Stimulated activated memory B cell treated with anti-CD40 and anti-IgM and Interleukin-4, amounts not matched to agents 10 μg/mL and 1 μg/mL and 100 μg/mL, for 72 hours (primary cell): ENCODE data around the gene C6orf136.
"Not testable (repeated sequence)": the region's sequence is repeated elsewhere in the genome, so short reads cannot be mapped to it uniquely, and the experiment has no call there.

Experiments used
- ATAC-seq: fragments of 150-1000 bp; cut with Tn5 transposase; 2 replicates; pipeline ENCODE4 v1.10.0; 2021
- H3K27ac Mint-ChIP-seq: one replicate; pipeline ENCODE4 v1.8.0; 2022; ENCODE audit warnings: mild to moderate bottlenecking, mixed read lengths
- H3K27me3 Mint-ChIP-seq: one replicate; pipeline ENCODE4 v1.8.0; 2022; ENCODE audit warnings: mixed read lengths
- H3K36me3 Mint-ChIP-seq: one replicate; pipeline ENCODE4 v1.8.0; 2022; ENCODE audit warnings: mixed read lengths
- H3K4me1 Mint-ChIP-seq: one replicate; pipeline ENCODE4 v1.8.0; 2022; ENCODE audit warnings: mixed read lengths
- H3K4me3 Mint-ChIP-seq: one replicate; pipeline ENCODE4 v1.8.0; 2022; ENCODE audit warnings: mild to moderate bottlenecking, moderate library complexity, mixed read lengths
- H3K9me3 Mint-ChIP-seq: one replicate; pipeline ENCODE4 v1.8.0; 2022; ENCODE audit warnings: mixed read lengths

Gene C6orf136, protein sequence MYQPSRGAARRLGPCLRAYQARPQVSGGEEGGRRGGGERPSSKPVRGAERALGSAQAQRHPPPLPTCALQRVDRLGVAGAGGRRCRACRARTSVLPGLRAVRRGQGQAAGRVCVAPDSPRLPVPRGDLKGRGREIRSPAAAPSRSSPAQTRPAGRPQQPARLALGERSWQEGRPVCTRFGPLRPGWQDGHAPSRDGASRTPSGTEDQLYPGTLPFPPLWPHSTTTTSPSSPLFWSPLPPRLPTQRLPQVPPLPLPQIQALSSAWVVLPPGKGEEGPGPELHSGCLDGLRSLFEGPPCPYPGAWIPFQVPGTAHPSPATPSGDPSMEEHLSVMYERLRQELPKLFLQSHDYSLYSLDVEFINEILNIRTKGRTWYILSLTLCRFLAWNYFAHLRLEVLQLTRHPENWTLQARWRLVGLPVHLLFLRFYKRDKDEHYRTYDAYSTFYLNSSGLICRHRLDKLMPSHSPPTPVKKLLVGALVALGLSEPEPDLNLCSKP

DNA sequence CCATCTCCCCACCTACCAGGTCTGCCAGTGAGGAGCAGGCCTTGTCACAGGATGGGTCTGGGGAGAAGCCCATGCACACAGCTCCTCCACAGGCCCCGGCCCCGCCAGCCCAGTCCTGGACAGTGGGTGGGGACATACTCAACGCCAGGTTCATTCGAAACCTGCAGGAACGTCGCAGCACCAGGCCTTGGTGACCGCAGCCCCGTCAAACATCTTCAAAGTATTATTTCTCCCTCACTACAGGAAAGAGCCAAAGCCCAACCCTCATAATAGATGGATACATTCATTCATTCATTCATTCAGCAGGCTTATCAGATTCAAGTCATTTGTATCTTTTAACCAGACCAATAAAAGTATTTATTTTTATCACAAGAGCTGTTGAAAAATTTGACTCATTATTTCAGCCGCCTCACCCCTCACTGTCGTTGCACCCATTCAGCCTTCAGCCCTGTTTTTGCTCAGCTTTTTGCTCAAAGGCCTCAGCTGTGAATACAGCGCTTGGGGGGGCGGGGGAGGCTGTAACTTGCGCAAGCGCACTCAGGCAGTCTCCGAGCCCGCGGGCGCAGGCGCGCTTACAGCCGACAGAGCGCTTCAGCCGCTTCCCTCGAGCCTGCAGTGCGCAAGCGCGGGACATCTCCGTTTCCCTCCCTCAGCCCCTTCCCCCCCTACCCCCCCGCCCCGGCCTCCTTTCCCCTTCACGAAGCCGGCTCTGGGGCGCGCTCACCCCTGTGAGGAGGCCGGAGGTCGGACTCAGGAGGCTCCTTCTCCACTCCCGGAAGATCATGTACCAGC, at the start of gene C6orf136:
Gene C6orf136 (plus strand): TSS at position 684 of the 792 bp plus-strand sequence. CDS start 99 bp downstream, at position 783.
- H3K4me1 Mint-ChIP-seq: peaks cover 38% of the 10 kb centered on the region
- peaks cover 37% of the 10 kb centered on the region for H3K36me3 Mint-ChIP-seq
- H3K9me3 Mint-ChIP-seq: no peaks in the 10 kb centered on the region
- peak; percentile 86 for ATAC-seq
- H3K4me3 Mint-ChIP-seq: peak within 1 kb of the TSS; percentile 91
- H3K27ac Mint-ChIP-seq: peak within 1 kb of the TSS; percentile 90
- H3K27me3 Mint-ChIP-seq: no peaks in the 10 kb centered on the region

DNA sequence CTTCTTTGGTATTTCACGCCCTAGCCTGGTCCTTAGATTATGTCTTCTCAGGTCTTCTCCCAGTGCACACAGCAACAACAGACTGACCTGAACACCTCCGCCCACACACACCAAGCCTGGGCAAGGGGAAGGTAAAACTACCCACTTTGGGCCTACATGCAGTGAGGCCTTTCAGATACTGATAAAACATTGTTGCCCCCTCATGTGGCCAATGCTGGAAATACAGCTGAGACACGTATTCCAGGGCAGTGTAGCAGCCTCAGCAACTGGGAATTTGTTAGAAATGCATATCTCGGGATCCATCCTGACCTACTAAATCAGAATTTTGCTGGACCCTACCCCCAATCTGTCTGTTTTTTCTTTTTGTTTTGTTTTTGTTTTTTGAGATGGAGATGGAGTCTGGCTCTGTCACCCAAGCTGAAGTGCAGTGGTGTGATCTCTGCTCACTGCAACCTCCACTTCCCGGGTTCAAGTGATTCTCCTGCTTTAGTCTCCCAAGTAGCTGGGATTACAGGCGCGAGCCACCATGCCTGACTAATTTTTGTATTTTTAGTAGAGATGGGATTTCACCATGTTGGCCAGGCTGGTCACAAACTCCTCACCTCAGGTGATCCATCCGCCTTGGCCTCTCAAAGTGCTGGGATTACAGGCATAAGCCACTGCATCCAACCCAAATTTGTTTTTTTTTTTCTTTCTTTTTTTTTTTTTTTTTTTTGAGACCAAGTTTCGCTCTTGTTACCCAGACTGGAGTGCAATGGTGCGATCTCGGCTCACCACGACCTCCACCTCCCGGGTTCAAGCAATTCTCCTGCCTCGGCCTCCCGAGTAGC, 49.4 kb upstream of the C6orf136 start:
- ATAC-seq: peak; percentile 88
- not testable (repeated sequence) for H3K27me3 Mint-ChIP-seq, H3K9me3 Mint-ChIP-seq, H3K4me3 Mint-ChIP-seq
- H3K4me1 Mint-ChIP-seq: peaks cover 15% of the 10 kb centered on the region
- H3K27ac Mint-ChIP-seq: peak overlapping the region; percentile 20
- peaks cover 39% of the 10 kb centered on the region for H3K36me3 Mint-ChIP-seq

DNA sequence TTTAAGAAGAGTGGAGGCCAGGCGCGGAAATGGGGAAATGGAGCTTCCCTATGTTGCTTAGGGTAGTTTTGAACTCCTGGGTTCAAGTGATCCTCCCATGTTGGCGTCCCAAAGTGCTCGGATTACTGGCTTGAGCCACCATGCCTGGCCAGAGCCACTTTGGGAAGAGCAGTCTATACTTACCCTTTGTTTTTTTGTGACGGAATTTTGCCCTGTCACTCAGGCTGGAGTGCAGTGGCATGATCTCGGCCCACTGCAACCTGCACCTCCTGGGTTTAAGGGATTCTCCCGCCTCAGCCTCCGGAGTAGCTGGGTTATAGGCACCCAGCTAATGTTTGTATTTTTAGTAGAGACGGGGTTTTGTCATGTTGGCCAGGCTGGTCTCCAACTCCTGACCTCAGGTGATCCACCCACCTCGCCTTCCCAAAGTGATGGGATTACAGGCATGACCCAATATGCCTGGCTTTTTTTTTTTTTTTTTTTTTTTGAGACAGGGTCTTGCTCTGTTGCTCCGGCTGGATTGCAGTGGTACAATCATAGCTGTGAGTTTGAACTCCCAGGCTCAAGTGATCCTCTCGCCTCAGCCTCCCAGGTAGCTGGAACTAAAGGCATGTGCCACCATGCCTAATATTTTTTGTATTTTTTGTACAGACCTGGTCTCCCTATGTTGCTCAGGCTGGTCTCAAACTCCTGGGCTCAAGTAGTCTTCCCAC, 47.9 kb upstream of the C6orf136 start:
- no peak overlapping the region for H3K4me3 Mint-ChIP-seq
- peaks cover 51% of the 10 kb centered on the region for H3K36me3 Mint-ChIP-seq
- H3K27me3 Mint-ChIP-seq: no peaks in the 10 kb centered on the region
- no peak overlapping the region for H3K27ac Mint-ChIP-seq
- no peak for ATAC-seq
- peaks cover 28% of the 10 kb centered on the region for H3K4me1 Mint-ChIP-seq
- no peaks in the 10 kb centered on the region for H3K9me3 Mint-ChIP-seq

DNA sequence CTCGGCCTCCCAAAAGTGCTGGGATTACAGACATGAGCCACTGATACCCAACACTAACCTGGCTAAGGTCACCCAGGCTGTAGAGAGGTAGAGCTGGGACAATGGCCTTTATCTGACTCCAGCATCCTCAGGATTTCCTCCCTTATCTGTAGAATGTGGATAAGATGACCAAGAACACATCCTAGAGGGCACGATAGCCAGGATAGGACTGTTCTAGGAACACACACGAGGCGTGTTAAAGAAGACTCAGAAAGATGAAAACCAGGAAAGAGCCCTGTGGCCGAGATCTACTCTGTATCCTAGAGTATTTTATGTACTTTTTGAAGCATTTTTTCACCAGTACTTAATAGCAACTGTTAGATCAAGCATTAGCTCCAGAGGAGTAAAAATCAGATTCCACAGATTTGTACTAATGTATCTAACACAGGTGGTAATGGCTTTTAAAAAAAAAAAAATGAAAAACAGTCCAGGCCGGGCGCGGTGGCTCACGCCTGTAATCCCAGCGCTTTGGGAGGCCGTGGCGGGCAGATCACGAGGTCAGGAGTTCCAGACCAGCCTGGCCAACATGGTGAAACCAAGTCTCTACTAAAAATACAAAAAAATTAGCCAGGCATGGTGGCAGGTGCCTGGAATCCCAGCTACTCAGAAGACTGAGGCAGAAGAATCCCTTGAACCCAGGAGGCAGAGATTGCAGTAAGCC, 47.2 kb upstream of the C6orf136 start:
- no peaks in the 10 kb centered on the region for H3K27me3 Mint-ChIP-seq
- ATAC-seq: no peak
- H3K27ac Mint-ChIP-seq: no peak overlapping the region
- H3K9me3 Mint-ChIP-seq: no peaks in the 10 kb centered on the region
- H3K4me1 Mint-ChIP-seq: peaks cover 32% of the 10 kb centered on the region
- no peak overlapping the region for H3K4me3 Mint-ChIP-seq
- peaks cover 51% of the 10 kb centered on the region for H3K36me3 Mint-ChIP-seq

DNA sequence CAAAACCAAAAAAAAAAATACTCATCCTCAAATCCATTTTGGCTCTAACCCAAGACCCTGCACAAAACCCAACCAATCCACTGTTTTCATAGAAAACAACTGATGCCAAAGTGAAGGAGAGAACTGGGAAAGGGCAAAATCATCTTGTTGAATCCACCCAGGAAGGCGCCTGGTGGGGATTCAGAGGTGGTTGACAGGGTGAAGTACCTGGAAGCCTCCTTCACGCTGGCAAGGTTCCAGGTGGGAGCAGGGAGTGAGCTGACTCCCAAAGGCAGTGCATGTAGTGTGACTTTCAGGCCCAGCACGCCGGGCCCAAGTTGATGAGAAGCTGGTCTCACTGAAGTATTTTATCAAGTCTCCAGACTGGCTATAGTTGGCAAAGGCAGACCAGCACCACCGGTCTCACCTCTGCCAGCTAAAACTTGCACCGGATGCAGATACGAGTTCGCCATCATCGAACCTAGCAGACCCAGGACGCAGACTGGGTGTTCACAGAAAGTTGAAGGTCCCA, 46.4 kb upstream of the C6orf136 start:
- Mint-ChIP-seq H3K4me1 (peaks cover 32% of the 10 kb centered on the region), H3K27me3 (no peaks in the 10 kb centered on the region), H3K9me3 (no peaks in the 10 kb centered on the region), H3K4me3 (no peak overlapping the region), H3K36me3 (peaks cover 53% of the 10 kb centered on the region), H3K27ac (no peak overlapping the region)
- ATAC-seq: no peak

DNA sequence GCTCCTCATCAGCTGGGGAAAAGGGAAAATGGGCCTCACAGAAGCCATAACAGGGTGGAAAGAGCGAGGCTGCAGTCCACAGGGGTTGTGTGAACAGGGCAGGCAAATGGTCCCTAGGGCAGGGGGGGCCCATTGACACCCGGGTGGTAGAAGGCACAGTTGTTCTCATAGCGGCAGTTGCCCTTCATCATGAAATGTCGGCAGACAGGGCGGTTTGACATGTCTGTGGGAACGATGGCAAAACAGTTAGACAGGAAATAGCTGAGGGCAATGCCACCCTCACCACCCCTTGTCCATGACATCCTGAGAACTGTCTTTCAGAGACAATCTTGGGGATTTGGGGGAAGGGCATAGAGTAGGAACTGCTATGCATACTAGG, 45.5 kb upstream of the C6orf136 start:
- Mint-ChIP-seq H3K27me3 (no peaks in the 10 kb centered on the region), H3K4me1 (peaks cover 32% of the 10 kb centered on the region), H3K9me3 (no peaks in the 10 kb centered on the region), H3K36me3 (peaks cover 59% of the 10 kb centered on the region), H3K27ac (no peak overlapping the region), H3K4me3 (no peak overlapping the region)
- no peak for ATAC-seq

DNA sequence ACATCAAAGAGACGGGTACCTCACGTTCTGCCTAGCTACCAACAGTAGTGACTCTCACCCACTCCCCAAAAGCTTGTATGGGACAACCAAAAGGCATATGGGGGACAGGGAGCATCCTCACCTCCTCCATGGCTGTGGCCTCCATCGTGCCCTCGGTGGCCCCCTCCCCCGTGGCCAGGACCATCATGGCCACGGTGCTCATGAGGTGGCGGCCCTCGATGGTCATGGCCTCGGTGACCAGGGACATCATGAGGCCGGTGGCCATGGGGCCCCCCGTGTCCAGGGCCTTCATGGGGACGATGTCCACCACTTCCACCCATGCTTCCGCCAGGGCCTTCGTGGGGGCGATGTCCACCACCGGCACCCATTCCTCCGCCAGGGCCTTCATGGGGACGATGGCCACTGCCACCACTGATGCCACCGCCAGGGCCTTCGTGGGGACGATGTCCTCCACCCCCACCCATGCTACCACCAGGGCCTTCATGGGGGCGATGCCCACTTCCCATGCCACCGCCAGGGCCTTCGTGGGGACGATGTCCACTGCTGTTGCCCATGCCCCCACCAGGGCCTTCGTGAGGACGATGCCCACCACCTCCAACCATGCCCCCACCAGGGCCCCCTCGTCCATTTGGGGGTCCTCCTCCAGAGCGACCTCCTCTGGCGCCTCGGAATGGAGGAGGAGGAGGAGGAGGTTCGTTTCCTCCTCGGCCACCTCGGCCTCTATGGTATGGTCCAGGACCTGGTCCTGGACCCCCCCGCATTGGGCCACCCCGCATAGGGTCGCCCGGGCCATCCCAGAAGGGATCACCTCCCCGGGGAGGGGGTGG, 44.9 kb upstream of the C6orf136 start:
- H3K9me3 Mint-ChIP-seq: no peaks in the 10 kb centered on the region
- H3K27ac Mint-ChIP-seq: no peak overlapping the region
- ATAC-seq: no peak
- no peak overlapping the region for H3K4me3 Mint-ChIP-seq
- H3K4me1 Mint-ChIP-seq: peaks cover 29% of the 10 kb centered on the region
- peaks cover 63% of the 10 kb centered on the region for H3K36me3 Mint-ChIP-seq
- H3K27me3 Mint-ChIP-seq: no peaks in the 10 kb centered on the region

DNA sequence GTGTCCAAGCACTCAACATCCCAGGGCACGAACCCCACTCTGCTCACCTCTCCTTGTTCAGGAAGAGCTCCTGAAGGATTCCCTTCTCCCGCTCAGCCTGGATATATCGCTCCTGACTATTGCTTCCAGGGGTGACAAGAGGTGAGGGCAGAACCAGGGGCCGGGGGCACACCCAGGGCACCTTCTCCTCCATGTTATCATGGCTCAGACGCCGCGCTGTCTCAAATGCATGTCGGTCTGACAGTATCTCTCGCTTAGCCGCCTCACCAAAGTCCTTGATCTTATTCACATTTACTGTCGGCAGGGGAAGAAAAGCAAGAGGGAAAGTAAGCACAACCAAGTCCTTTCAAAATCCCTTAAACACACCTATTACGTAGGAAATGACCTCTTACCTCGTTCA, 43.0 kb upstream of the C6orf136 start:
- H3K27me3 Mint-ChIP-seq: no peaks in the 10 kb centered on the region

DNA sequence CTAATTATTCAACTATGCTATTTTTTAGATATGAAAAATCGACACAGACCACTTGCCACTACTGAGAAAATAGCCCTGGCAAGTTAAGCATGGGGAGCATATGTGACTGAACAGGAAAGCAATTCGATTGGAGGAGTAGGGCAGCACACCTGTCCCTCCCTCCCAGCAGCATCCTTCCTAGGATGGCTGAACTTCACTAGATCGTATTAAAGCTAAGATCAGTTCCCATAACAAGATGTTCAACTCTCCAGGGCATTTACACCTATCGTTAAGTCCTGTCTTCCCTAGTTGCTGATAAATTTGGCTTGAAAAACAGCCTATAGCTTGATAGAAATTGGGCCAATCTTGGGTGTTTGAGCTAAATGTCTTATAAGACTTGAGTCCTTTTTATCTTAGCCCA, 36.9 kb upstream of the C6orf136 start:
- Mint-ChIP-seq H3K9me3 (no peaks in the 10 kb centered on the region), H3K4me1 (peaks cover 61% of the 10 kb centered on the region), H3K27me3 (no peaks in the 10 kb centered on the region), H3K36me3 (peaks cover 68% of the 10 kb centered on the region), H3K4me3 (no peak overlapping the region), H3K27ac (peak overlapping the region; percentile 59)
- ATAC-seq: no peak

More for the DNA sequence above, 43.0 kb upstream of the C6orf136 start:
- no peak overlapping the region for H3K27ac Mint-ChIP-seq
- peaks cover 29% of the 10 kb centered on the region for H3K4me1 Mint-ChIP-seq
- peaks cover 78% of the 10 kb centered on the region for H3K36me3 Mint-ChIP-seq
- ATAC-seq: no peak
- H3K9me3 Mint-ChIP-seq: no peaks in the 10 kb centered on the region
- no peak overlapping the region for H3K4me3 Mint-ChIP-seq

DNA sequence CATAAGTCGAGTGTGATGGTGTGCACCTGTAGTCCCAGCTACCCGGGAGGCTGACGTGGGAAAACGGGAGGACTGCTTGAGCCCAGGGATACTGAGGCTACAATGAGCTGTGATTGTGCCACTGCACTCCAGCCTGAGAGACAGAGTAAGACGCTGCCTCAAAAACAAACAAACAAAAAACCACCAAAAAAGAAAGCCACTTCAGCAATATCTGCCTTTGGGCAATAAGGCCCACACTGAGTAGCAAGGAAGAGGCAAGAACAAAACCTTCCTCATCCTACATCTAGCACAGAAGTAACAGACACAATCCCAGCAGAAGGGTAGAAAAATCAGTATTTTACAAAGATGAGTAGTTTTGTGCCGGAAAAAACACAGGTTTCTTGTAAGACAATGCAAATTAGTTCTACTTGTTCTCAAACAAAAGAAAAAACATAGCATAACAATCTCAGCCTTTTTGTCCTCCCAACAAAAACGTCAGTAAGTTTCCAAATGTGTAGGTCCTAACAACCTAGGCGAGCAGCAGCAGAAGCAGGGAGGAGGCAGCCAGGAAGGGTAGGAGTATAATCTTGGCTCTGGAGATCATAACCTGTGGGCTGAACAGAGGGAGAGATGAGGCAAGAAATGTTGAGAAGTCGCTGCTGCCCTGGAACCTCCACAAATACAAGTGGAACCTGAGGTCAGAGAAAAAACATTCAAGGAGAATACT, 35.6 kb upstream of the C6orf136 start:
- Mint-ChIP-seq H3K4me1 (peaks cover 61% of the 10 kb centered on the region), H3K27me3 (no peaks in the 10 kb centered on the region), H3K27ac (peak overlapping the region; percentile 69), H3K36me3 (peaks cover 68% of the 10 kb centered on the region), H3K9me3 (no peaks in the 10 kb centered on the region), H3K4me3 (no peak overlapping the region)
- ATAC-seq: no peak

DNA sequence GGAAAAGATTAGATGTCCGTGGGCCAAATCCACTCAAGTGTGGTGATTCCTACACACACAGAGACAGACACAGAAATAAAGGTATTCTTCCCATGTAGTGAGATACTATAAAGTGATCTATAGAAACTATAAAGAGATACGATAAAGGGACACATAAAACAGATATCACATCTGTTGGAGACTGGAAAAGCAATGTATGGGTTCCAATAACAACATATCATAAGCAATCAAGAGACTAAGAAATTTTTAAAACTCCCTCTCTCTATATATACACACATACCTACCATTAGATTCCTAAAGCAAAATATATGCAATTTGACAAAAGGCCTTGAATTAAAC, 35.1 kb upstream of the C6orf136 start:
- H3K36me3 Mint-ChIP-seq: peaks cover 68% of the 10 kb centered on the region
- peaks cover 61% of the 10 kb centered on the region for H3K4me1 Mint-ChIP-seq
- H3K27me3 Mint-ChIP-seq: no peaks in the 10 kb centered on the region
- no peaks in the 10 kb centered on the region for H3K9me3 Mint-ChIP-seq
- ATAC-seq: no peak
- H3K4me3 Mint-ChIP-seq: no peak overlapping the region
- peak overlapping the region; percentile 69 for H3K27ac Mint-ChIP-seq

DNA sequence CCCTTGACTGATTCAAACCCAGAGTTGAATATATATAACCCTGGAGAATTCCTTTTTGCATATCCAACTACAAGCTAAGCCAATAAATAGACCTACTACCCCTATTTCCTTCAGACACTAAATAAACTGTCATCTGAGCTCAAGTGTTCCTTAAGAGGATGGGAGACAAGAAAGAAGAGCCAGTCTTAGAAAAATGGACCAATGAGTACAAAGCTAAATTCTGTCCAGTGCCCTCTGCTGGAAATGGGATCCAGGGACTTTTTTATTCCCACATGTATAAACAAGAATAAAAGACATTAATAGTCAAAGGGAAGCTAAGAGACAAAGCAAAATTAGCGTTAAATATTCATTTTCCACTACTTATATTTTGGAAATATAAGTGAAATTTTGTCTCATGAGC, 34.7 kb upstream of the C6orf136 start:
- H3K36me3 Mint-ChIP-seq: peaks cover 71% of the 10 kb centered on the region
- no peak for ATAC-seq
- peak overlapping the region; percentile 69 for H3K27ac Mint-ChIP-seq
- peaks cover 60% of the 10 kb centered on the region for H3K4me1 Mint-ChIP-seq
- H3K9me3 Mint-ChIP-seq: no peaks in the 10 kb centered on the region
- H3K4me3 Mint-ChIP-seq: no peak overlapping the region
- no peaks in the 10 kb centered on the region for H3K27me3 Mint-ChIP-seq
